ENCODE results near the gene KLHDC4.
A peak's percentile ranks its signal among the peaks of the same experiment; 100 is the strongest.

The KLHDC4 gene

DNA sequence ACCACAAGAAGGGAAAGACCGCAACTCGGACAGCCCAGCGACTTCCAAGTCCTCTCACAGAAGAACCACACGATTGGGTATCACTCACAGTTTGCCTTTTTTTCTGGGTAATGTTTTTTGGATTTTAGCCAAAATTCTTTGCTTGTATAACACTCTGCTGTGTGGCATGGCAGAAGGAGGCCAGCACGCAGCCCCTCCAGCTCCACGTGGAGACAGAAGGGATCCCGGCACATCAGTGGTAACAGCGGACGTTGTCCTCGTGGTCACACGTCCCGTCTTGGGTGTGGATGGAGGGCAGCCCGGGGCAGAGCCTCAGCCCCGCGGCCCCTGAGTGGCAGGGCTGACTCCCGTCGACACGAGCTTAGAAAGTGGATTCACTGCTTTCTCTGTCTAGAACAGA lies 69.1 kb downstream of the KLHDC4 start:
- Mint-ChIP-seq H3K36me3 (ENCODE audit: insufficient read depth) (peaks cover 18% of the 10 kb centered on the region), H3K27me3 (no peaks in the 10 kb centered on the region), H3K4me3 (no peak overlapping the region), H3K27ac (ENCODE audit: low read depth) (peak overlapping the region; percentile 38), H3K9me3 (no peaks in the 10 kb centered on the region), H3K4me1 (peaks cover 27% of the 10 kb centered on the region)
- ATAC-seq (replicated peaks; ENCODE audit: extremely low read depth, poor library complexity, severe bottlenecking): no peak
- no peak for DNase-seq (ENCODE audit: low spot score in 2 of 2)

DNA sequence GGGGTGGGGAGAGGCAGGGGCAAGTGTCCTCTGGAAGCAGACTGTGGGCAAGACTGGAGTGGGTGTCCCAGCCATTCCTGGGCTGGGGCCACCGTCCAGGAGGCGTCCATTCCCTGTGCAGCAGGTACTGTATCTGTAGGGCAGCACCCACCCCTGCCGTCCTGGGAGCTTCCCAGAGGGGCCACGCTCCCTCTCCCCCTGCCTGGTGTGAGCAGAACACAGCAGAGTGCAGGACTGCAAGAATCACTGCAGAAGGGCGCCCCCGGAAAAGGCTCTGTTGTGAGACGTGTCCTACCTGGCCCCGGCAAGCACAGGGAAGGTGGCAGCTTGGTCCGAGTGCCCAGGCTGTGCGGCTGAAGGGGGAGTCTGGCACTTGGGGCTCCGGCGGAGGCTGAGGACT lies 70.3 kb downstream of the KLHDC4 start:
- no peak for DNase-seq (ENCODE audit: low spot score in 2 of 2)
- H3K9me3 Mint-ChIP-seq: no peaks in the 10 kb centered on the region
- H3K4me1 Mint-ChIP-seq: peaks cover 26% of the 10 kb centered on the region
- peaks cover 21% of the 10 kb centered on the region for H3K36me3 Mint-ChIP-seq (ENCODE audit: insufficient read depth)
- no peak overlapping the region for H3K4me3 Mint-ChIP-seq
- no peaks in the 10 kb centered on the region for H3K27me3 Mint-ChIP-seq
- ATAC-seq (replicated peaks; ENCODE audit: extremely low read depth, poor library complexity, severe bottlenecking): no peak
- no peak overlapping the region for H3K27ac Mint-ChIP-seq (ENCODE audit: low read depth)

DNA sequence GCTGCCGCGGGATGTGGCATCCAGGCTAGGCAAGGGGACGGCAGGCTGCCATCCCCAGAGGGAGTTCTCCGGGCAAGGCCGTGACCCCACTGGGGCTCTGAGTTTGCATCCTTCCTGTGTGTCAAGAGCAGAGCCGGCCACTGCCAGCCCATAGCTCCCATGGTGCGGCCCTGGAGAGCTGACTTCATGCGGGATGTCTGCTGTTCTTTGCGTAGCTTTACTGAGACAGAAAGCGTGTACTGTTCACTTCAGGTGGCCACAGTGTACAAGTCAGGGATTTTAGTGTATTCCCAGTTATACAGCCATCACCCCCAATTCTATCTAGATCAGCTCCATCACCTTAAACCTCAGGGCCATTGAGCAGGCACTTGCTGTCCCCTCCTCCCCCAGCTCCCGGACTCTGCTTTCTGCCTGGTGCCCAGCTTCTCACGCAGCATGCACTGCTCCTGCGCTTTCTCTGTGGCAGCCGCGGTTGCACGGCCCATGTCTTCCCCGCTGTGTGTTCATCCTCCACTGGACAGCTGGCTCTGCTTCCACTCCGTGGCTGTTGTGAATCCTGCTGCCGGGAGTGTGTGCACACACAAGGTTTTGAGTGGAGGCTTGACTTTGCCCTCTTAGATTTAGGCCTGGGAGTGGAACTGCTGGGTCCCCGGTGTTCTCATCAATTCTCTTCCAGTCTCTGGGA lies 71.2 kb downstream of the KLHDC4 start:
- peaks cover 18% of the 10 kb centered on the region for H3K4me1 Mint-ChIP-seq
- no peak overlapping the region for H3K4me3 Mint-ChIP-seq
- H3K36me3 Mint-ChIP-seq (ENCODE audit: insufficient read depth): peaks cover 20% of the 10 kb centered on the region
- H3K9me3 Mint-ChIP-seq: no peaks in the 10 kb centered on the region
- H3K27ac Mint-ChIP-seq (ENCODE audit: low read depth): peak overlapping the region; percentile 35
- no peak for DNase-seq (ENCODE audit: low spot score in 2 of 2)
- no peak for ATAC-seq (replicated peaks; ENCODE audit: extremely low read depth, poor library complexity, severe bottlenecking)
- no peaks in the 10 kb centered on the region for H3K27me3 Mint-ChIP-seq

DNA sequence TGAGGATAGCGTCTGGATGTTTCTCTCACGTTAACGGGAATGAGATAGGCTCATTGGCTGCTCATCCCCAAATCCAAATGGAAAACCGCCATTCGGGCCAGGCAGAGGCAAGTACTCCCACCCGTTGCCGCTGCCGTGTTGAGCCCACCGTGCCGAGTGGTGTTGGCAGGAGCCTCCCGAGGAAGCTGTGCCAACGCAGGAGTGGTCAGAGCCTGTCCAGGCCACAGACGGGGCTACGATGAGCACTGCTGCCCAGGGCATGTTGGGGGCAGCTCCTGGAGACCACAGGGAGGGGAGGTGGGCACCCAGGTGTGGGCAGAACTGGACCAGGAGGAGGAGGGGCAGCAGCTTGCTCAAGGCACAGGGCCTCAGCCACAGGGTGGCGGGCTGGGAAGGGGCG lies 72.0 kb downstream of the KLHDC4 start:
- peaks cover 14% of the 10 kb centered on the region for H3K4me1 Mint-ChIP-seq
- no peaks in the 10 kb centered on the region for H3K9me3 Mint-ChIP-seq
- H3K27ac Mint-ChIP-seq (ENCODE audit: low read depth): no peak overlapping the region
- peaks cover 18% of the 10 kb centered on the region for H3K36me3 Mint-ChIP-seq (ENCODE audit: insufficient read depth)
- no peaks in the 10 kb centered on the region for H3K27me3 Mint-ChIP-seq
- no peak overlapping the region for H3K4me3 Mint-ChIP-seq
- ATAC-seq (replicated peaks; ENCODE audit: extremely low read depth, poor library complexity, severe bottlenecking): no peak
- DNase-seq (ENCODE audit: low spot score in 2 of 2): no peak

DNA sequence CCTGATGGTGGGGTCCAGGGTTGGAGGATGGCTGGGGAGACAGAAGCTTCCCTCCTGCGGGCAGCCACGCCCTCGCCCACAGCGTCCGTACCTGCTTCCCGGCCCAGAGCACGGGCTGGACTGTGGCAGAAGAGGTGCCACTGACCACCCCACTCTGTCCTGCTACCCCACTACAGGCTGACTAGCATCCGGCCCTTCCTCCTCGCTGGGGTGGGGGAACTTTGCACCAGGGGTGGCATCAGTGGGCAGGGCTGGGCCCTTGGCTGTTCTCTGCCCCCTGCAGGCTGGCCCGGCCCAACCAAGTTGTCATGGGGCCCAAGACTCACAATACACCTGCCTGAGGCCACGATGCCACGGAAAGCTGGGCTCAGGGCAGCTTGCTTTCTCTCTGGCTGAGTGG lies 73.0 kb downstream of the KLHDC4 start:
- peaks cover 3% of the 10 kb centered on the region for H3K4me1 Mint-ChIP-seq
- H3K9me3 Mint-ChIP-seq: no peaks in the 10 kb centered on the region
- no peak overlapping the region for H3K4me3 Mint-ChIP-seq
- no peak overlapping the region for H3K27ac Mint-ChIP-seq (ENCODE audit: low read depth)
- no peaks in the 10 kb centered on the region for H3K27me3 Mint-ChIP-seq
- peaks cover 14% of the 10 kb centered on the region for H3K36me3 Mint-ChIP-seq (ENCODE audit: insufficient read depth)
- ATAC-seq (replicated peaks; ENCODE audit: extremely low read depth, poor library complexity, severe bottlenecking) (no peak), DNase-seq (ENCODE audit: low spot score in 2 of 2) (no peak)

DNA sequence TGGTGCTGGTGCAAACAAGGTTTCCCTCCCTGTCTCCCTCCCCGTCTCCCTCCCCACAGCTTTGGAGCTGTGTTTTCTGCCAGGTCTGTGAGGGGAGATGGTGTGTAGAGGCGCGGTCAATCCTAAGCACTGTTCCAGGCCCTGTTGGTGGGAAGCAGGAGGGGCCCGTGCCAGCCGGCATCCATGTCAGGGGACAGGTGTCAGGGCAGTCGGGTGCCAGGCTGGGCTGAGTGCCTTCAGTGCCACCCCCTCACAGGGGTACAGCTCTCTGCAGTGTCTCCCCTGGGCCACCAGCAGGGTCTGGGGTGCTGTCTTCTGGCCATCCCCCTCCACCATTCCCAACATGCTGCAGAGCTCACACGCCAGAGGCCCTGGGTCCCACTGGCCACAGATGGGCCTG lies 73.6 kb downstream of the KLHDC4 start:
- H3K9me3 Mint-ChIP-seq: no peaks in the 10 kb centered on the region
- no peak for ATAC-seq (replicated peaks; ENCODE audit: extremely low read depth, poor library complexity, severe bottlenecking)
- no peaks in the 10 kb centered on the region for H3K27me3 Mint-ChIP-seq
- no peak overlapping the region for H3K27ac Mint-ChIP-seq (ENCODE audit: low read depth)
- H3K4me3 Mint-ChIP-seq: no peak overlapping the region
- peaks cover 13% of the 10 kb centered on the region for H3K36me3 Mint-ChIP-seq (ENCODE audit: insufficient read depth)
- DNase-seq (ENCODE audit: low spot score in 2 of 2): no peak
- peaks cover under 1% of the 10 kb centered on the region for H3K4me1 Mint-ChIP-seq

DNA sequence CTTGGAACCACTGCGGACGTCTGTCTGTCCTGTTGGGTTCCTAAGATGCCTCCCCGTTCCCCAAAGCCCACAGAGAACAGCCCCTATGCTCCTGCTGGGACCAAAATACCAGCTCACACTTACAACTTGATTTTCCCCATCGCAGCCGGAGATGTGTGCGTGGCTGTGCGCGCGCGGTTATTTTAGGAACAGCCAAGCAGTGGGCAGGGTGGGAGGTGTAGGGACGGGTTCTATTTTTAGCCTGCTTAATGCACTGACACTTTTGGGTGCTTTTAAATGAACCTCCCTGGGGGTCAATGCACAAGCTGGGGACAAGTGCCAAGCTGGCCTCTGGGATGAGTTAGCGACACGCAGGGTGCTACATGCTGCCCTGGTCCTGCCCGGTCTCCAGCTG lies 74.1 kb downstream of the KLHDC4 start:
- no peaks in the 10 kb centered on the region for H3K27me3 Mint-ChIP-seq

DNA sequence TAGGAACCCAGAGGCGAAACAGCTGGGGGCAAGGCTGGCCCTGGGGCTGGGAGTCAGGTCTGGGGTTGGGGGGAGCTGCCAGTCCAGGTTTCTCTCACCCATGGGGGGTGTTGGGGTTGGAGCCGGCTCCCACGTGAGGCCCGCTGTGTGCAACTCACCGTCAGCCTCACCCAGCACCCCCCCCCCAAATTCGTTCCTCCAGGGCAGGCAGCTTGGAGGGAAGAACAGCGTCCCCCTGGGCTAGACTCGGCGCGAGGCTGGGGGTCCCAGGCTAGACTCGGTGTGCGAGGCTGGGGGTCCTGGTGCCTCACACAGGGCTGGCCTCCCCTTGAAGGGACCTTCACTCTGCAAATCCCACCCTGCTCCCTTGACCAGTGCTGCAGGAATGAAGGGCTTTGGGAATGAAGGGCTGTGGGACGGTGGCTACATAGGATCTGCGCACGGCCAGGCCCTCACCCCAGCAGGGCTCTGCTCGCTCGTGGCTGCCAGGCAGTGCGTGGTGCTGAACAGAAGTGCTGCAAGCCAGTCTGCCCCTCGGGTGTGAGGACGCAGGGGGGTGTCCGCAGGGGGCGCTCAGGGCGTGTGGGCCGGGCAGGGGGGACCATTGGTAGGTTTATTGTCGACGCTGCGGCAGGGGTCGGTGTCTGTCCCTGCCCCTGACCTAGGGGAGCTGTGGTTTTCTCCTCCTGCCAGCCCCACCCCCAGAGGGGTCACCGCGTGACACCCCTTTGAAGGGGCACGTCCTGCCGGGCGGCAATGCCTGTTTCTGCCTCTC lies 74.7 kb downstream of the KLHDC4 start:
- Mint-ChIP-seq H3K27ac (ENCODE audit: low read depth) (no peak overlapping the region), H3K27me3 (no peaks in the 10 kb centered on the region), H3K4me1 (peaks cover 5% of the 10 kb centered on the region), H3K9me3 (no peaks in the 10 kb centered on the region), H3K36me3 (ENCODE audit: insufficient read depth) (peaks cover 13% of the 10 kb centered on the region), H3K4me3 (no peak overlapping the region)
- no peak for ATAC-seq (replicated peaks; ENCODE audit: extremely low read depth, poor library complexity, severe bottlenecking)
- DNase-seq (ENCODE audit: low spot score in 2 of 2): no peak

More for the DNA sequence above, 74.1 kb downstream of the KLHDC4 start:
- peaks cover 13% of the 10 kb centered on the region for H3K36me3 Mint-ChIP-seq (ENCODE audit: insufficient read depth)
- no peak for DNase-seq (ENCODE audit: low spot score in 2 of 2)
- H3K4me1 Mint-ChIP-seq: peaks cover 5% of the 10 kb centered on the region
- H3K27ac Mint-ChIP-seq (ENCODE audit: low read depth): no peak overlapping the region
- no peak overlapping the region for H3K4me3 Mint-ChIP-seq
- no peaks in the 10 kb centered on the region for H3K9me3 Mint-ChIP-seq
- ATAC-seq (replicated peaks; ENCODE audit: extremely low read depth, poor library complexity, severe bottlenecking): no peak

DNA sequence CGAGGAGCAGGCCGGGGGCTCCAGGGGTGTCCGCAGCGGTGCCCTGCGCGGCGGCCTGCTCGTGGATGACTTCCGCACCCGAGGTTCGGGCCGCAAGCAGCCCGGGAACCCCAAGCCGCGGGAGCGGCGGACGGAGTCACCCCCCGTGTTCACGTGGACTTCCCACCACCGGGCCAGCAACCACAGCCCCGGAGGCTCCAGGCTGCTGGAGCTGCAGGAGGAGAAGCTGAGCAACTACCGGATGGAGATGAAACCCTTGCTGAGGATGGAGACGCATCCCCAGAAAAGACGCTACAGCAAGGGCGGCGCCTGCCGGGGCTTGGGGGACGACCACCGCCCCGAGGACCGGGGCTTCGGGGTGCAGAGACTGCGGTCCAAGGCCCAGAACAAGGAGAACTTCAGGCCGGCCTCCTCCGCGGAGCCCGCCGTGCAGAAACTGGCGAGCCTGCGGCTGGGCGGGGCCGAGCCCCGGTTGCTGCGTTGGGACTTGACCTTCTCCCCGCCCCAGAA lies 75.8 kb downstream of the KLHDC4 start:
- DNase-seq (ENCODE audit: low spot score in 2 of 2): no peak
- H3K4me1 Mint-ChIP-seq: peaks cover 5% of the 10 kb centered on the region
- no peak for ATAC-seq (replicated peaks; ENCODE audit: extremely low read depth, poor library complexity, severe bottlenecking)
- H3K27me3 Mint-ChIP-seq: no peaks in the 10 kb centered on the region
- H3K9me3 Mint-ChIP-seq: no peaks in the 10 kb centered on the region
- peaks cover 12% of the 10 kb centered on the region for H3K36me3 Mint-ChIP-seq (ENCODE audit: insufficient read depth)
- no peak overlapping the region for H3K27ac Mint-ChIP-seq (ENCODE audit: low read depth)
- no peak overlapping the region for H3K4me3 Mint-ChIP-seq

DNA sequence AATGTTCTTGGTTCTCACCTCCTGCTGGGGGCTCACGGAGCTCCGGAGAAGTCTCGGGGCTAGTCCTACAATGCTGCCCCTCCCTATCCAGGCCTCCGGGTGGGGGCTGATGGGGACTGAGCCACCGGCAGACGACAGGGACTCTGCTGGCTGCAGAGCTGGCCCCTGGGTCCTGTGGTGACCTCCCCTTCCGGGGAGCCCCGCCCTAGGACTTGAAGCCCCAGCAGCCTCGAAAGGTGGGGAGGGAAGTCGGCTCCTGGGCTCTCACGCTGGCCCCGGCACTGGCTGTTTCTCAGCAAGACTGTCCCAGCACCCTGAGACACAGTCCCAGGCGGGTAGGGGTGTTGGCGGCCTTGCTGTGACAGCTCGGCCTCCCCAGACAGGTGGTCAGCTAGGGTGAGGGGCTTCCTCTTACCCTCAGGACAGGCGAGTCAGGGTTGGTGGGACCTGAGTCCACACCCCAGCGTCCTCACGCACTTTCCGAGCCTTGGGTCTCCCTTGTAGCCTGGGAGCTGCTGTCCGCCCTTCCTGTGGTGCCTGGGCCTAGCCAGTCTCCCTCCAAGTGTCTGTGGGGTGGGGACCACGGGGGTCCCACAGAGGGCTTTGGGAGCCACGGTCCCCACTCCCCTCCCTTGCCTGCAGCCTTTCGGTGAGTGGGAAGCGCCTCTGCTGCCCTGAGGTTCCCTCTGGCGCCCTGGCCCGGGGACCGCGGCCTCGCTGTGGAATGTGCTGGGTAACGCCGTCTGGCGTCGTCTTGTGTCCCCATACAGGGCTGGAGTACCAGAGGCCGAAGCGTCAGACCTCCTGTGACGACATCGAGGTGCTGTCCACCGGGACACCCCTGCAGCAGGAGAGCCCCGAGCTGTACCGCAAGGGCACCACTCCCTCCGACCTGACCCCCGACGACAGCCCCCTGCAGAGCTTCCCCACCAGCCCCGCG lies 76.6 kb downstream of the KLHDC4 start:
- H3K27me3 Mint-ChIP-seq: no peaks in the 10 kb centered on the region
- DNase-seq (ENCODE audit: low spot score in 2 of 2): no peak
- ATAC-seq (replicated peaks; ENCODE audit: extremely low read depth, poor library complexity, severe bottlenecking): no peak
- peaks cover 5% of the 10 kb centered on the region for H3K4me1 Mint-ChIP-seq
- no peak overlapping the region for H3K27ac Mint-ChIP-seq (ENCODE audit: low read depth)
- H3K36me3 Mint-ChIP-seq (ENCODE audit: insufficient read depth): peaks cover 14% of the 10 kb centered on the region
- H3K4me3 Mint-ChIP-seq: no peak overlapping the region
- no peaks in the 10 kb centered on the region for H3K9me3 Mint-ChIP-seq

DNA sequence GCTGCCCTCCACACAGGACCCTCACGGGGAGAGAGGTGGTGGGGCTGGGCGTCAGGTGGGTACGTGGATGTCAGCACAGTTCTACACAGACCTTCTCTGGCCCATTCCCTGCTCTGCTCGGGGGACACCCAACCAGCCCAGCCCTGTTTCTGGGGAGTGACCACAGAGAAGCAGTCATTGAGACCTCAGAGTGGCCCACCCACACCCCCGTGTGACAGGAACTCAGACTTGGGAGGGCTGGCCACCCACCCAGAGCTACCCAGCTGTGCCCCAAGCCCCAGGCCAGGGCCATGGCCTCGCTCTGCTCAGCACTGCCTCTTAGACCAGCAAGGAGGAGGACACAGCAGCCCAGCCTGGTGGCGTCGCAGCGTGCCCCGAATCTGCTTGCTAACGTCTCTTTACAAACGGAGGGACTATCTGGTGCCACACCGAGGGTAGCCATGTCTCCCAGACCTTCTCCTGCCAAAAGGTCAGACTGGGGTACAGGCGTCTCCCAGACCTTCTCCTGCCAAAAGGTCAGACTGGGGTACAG lies 77.7 kb downstream of the KLHDC4 start:
- ATAC-seq (replicated peaks; ENCODE audit: extremely low read depth, poor library complexity, severe bottlenecking) (no peak), DNase-seq (ENCODE audit: low spot score in 2 of 2) (no peak)
- Mint-ChIP-seq H3K36me3 (ENCODE audit: insufficient read depth) (peaks cover 15% of the 10 kb centered on the region), H3K9me3 (no peaks in the 10 kb centered on the region), H3K4me3 (no peak overlapping the region), H3K27ac (ENCODE audit: low read depth) (peak overlapping the region; percentile 29), H3K27me3 (no peaks in the 10 kb centered on the region), H3K4me1 (peaks cover 5% of the 10 kb centered on the region)

Measured in central memory CD8-positive, alpha-beta T cell (primary cell).